Sciatic nerve (tissue), 2 donors: ENCODE data around the gene KLF2. TPM values are rescaled to one million over a fixed set of nuclear protein-coding genes. Genes with fewer than 3 reads are reported as not detected.
A peak's percentile ranks its signal among the peaks of the same experiment; 100 is the strongest.

ENCODE experiments used
- ATAC-seq: fragments of 200-7000 bp; cut with Tn5 transposase; one replicate; pipeline ENCODE4 v1.9.1; 2020; ENCODE audit warnings: mild to moderate bottlenecking, moderate library complexity
- DNase-seq: peaks from one replicate; pipeline ENCODE4 v3.0.0-alpha.2; 2020; ENCODE audit warnings: low spot score
- intact Hi-C: fragments of 100-400 bp; cut with DNase I; formaldehyde crosslinking; loops from one replicate; pipeline ENCODE4 v1.14.2; 2022
- total RNA-seq: library from RNA; stranded (reverse); fragmentation: NEBNext Ultra II Directional; extraction: Animal tissue kit (Norgen Biotek cat#: 25700); gene quantifications from one replicate; pipeline ENCODE4 v1.2.1, GENCODE V29; 2021
- donor health status: DM: no; HTN: no; CAD: no.
- donor health status: DM: no; HTN: no; CAD: no.

Gene KLF2
- total RNA-seq, 1 donor from 2014 or later, result 105 TPM

DNA sequence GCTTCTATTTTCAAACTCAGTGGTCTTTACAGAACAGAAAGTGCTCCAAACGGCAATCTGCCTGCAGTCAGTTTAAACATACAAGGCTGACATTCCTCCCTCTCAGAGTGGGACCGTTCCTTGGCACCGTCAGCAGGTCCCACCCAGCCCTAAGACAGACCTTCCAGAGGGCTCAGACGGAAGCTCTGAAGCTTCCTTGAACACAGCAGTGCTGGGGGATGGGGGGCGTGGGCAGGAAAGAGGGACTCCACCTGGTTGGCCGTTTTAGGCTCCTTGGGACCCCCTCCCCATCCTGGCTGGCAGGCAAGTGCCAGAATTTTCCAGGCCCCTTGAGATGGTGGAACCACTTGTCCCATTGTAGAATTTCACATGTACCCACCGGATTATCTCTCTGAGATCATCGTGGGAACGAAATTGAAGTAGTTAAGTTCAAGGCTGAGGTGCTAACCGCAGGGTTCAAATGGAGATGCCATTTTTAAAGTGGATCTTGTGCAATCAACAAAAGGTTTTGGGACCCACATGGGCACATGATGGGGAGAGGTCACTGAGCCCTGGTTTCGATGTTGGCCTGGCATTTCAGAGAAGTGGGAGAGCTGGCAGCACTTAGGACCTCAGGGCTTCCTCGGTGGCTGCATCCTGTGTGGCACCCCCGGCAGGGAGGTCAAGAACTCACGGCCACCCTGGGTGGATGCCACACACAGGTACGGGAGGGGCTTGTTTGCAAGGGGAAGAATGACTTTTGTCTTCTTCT lies 46.2 kb downstream of the KLF2 start:
- no peak for DNase-seq
- no peak for ATAC-seq
- intact Hi-C loops, result no loop called here

DNA sequence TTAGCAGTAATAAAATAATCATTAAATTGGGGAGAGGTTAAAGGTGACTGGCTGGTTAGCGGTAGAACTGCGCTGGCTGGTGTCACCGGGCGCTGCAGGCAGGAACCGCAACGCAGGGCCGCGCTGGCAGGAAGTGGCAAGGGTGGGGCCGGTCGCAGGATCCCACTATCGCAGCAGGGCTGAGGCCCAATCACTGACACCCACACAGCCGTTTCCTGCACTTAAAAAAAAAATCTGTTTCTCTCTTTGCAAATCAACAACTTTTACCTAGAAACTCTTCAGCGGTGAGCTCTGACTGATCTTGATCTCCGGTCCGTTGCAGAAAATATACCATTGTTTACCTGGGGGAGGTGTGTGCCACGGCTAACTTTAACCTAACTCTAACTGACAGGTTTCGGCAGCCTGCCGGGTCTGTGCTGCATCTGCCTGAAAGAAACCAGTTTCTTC lies 46.9 kb downstream of the KLF2 start:
- intact Hi-C loops, result no loop called here
- DNase-seq (no peak), ATAC-seq (no peak)

DNA sequence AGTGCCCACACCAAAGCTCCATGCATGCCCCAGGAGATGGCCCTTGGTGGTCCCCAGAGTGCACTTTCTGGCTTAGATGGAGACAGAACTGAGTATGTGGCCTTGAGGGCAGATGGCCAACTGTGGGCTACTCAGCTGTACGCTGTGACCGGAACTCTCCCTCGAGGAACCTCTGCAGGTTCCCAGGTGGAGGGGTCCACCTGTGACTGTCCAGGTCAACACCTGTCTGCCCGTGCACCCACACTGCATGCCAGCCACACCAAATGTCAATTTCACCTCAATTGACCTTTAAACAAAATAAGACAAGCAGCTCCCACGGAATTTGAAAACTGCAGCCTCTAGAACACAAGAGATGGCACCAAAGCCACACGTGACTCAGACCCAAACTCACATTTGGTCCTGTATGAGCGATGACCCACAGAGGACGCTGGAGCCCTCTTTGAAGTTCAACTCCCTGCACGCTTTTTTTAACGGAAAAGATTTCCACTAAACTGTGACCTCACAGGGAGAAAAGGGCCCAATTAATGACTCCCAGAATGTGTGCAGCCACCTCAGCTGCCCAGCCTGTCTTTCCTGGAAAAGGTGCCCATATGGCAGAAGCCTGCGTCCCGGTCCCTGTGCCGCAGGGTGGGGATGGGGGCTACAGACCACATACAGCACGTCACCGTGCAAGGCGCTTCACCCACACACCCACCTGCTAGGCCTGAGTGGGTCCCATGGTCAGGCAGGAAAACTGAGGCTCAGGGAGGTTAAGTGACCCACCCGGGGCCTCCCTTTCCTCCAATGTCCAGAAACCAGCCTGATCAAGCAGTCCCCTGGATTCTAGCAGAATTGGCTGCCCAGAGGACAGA lies 47.7 kb downstream of the KLF2 start:
- ATAC-seq, result no peak
- intact Hi-C loops, result no loop called here
- no peak for DNase-seq

DNA sequence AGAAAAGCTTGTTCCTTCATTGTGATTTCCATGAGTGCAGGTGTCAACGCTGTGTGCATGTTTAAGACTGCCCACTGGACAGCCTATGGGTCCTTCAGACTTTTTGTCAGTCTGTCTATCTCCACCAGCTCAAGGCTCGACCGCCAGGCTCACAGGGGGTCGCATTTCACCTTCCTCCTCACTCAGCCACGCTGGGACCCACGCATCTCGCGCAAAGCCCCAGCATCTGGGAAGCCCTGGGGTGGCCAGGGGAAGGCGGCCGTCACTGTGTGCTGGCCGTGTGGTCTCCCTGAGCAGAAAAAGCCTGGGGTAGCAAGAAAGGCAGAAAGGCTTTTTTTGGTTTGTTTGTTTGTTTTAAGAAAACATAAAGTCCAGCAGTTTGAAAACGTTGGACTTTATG lies 48.5 kb downstream of the KLF2 start:
- DNase-seq (no peak), ATAC-seq (peak; percentile 13)
- intact Hi-C loops, result no loop called here

DNA sequence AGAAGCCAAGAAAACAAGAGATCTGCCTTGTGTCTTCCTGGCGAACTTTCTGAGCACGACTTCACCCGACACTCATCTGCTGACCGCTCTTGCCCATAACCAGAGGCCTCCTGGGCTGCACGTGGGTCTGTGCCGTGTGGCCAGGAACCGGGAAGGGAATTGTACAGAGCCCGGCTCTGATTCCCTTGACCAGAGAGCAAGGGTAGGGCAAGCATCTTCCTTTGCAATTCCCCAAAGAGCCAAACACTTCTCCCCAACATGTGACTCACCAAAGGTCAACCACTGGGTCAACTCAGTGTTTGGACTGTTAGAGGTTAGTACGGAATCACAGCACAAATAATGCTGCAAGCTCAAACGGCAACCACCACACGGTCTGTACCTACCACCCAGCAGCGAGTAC lies 48.9 kb downstream of the KLF2 start:
- intact Hi-C loops, result no loop called here
- DNase-seq (peak; percentile 81), ATAC-seq (peak; percentile 95)

DNA sequence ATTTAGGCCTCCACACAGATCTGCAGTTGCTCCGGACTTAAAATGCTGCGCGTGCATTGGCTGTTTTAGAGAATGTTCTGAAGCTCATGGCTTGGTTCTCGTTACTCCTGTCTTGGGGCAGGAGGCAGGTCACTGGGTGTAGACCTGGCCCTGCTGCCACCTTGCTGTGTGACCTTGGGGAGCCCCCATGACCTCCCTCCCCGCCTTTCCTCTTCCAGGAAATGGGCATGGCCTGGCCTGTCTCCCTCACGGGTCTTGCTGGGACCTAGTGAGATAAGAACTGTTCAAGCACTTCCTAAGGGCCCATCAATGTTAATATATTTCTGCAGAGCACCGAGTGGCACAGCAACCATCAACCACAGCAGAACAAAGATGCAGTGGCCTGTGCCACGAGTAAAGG lies 49.4 kb downstream of the KLF2 start:
- intact Hi-C loops, result no loop called here
- DNase-seq, result no peak
- ATAC-seq, result peak; percentile 3

DNA sequence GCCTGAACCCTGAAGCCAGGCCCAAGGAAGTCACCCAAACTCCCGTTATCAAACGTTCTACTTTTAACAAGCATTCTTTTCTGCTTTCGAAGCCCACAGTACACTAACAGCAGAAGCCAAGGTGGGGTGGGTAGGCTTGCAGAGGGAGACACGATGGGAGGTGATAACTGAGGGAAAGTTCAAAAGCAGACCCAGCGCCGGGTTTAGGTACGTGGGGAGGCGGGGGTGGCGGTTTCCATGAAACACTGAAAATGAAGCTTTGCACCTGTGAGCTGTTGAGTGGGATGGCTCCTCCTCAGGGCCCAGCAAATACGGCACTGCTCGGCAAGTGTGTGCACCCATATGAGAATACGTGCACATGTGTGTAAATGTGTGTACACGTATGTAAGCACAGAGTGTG lies 49.8 kb downstream of the KLF2 start:
- no peak for DNase-seq
- intact Hi-C loops, result no loop called here
- no peak for ATAC-seq

DNA sequence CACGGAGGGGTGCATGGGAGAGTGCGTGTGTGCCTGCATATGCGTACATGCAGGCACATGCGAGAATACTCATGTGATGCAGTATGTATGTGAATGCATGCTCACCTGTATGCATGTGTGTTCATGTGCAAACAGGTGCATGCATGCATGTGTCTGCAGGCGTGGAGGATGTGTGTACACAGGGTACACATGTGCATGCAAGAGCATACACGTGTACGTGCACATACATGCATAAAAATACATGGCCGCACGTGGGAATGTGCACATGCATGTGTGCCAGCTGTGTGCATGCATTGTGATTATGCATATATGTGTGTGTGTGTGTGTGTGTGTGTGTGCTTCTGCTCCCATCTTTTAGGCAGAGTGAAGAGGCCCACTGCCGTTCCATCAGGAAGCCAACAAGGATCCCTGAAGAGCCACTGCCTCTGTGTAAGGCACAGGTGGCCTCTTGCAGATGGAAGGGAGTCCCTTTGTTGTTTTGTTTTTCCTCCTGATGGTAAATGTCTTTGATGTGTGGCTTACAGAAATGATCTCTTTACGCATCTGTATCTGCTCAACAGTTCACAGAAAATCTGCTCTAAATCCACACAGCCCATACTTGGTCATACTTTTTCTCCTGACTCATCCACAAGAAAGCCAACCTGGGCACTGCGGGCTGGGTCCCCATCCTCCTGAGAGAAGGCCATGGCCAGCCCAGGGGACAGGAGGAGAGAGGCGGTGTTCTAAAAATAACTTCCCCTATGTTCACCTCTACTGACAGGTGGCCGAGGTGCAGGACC lies 50.7 kb downstream of the KLF2 start:
- no peak for DNase-seq
- ATAC-seq, result no peak
- intact Hi-C loops, result no loop called here

DNA sequence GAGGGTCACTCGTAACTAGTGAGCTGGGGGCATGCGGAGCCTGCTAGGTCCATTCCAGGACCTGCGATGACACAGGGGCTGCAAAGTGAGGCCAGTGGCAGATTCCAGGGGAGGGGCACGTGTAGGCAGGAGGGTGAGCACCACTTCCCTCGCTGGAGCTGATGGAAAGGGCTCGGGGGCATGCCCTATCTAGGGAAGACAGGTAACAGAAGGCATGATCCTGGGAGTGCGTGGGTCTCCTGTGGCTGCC lies 51.2 kb downstream of the KLF2 start:
- DNase-seq, result no peak
- no peak for ATAC-seq
- intact Hi-C loops, result no loop called here

DNA sequence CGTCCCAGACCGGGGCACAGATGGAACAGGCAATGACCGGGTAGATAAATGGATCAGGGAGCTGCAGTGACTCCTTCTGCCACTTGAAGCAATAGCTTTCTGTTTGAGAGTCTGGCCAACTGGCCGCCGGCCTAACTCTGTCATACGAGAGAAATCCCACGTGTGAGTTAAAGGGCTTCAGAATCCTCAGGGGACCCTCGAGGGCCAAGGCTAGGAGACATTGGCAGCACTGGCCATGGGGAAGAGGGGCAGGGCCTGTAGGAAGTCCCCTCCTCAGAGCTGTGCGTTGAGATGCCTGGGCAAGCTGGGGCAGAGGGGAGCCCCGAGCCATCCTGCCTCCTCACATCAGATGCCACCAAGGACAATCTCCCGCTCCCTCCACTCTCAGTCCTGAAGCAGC lies 51.6 kb downstream of the KLF2 start:
- intact Hi-C loops, result no loop called here
- ATAC-seq (no peak), DNase-seq (no peak)

DNA sequence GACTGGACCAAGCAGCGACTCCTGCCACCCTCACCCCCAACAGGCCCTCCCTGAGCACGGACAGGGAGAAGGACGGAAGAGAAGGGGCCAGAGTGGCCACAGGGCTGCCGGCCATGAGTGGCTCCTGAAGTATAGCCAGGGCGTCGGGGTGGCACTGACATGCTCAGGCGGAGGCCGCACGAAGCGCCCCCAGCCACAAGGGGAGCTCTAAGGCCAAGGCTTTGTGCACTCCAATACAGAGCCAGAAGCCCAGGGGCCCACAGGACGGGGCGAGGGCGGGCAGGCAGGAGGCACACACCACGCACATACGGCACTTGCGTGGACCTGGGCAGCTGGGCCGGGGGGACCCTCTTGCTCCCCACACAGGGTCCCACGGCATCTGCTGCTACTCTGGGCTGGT lies 52.0 kb downstream of the KLF2 start:
- ATAC-seq (no peak), DNase-seq (no peak)

DNA sequence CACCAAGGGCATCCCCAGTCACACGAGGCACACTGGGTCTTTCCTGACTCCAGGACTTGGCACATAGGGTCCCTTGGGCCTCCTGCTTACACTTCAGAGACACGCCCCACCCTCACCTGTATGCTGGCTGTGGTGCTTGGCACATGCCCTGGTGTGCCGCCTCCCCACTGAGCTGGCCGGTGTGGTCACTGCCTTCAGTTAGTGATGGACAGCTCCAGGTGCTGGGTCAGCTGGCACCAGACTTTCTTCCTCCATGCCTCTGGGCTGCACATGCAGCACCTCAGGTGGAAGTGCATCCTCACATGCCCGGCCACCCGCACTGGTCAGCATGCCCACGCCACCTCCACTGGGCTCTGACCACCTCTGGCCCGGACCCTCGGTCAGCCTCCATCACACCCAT lies 52.9 kb downstream of the KLF2 start:
- intact Hi-C loops, result no loop called here
- no peak for ATAC-seq
- no peak for DNase-seq

More for the DNA sequence above, 52.0 kb downstream of the KLF2 start:
- intact Hi-C loops, result no loop called here

Other genes with a start within 250 kb of the KLF2 start
- gene TPM4, start 248.3 kb upstream of the KLF2 start, total RNA-seq, result 543 TPM
- 49.6 TPM for gene RAB8A, start 212.9 kb upstream of the KLF2 start, total RNA-seq
- gene HSH2D, start 181.1 kb upstream of the KLF2 start, total RNA-seq, result 1.2 TPM
- not detected for gene CIB3, start 151.3 kb upstream of the KLF2 start, total RNA-seq
- gene FAM32A, start 139.4 kb upstream of the KLF2 start, total RNA-seq, result 44.8 TPM
- gene AP1M1, start 126.9 kb upstream of the KLF2 start, total RNA-seq, result 76.8 TPM
- gene EPS15L1, start 147.1 kb downstream of the KLF2 start, total RNA-seq, result 50.6 TPM
- not detected for gene CALR3, start 171.3 kb downstream of the KLF2 start, total RNA-seq
- gene C19orf44, start 171.6 kb downstream of the KLF2 start, total RNA-seq, result 11.2 TPM
- 36.9 TPM for gene CHERP, start 217.6 kb downstream of the KLF2 start, total RNA-seq
- gene SLC35E1, start 247.6 kb downstream of the KLF2 start, total RNA-seq, result 33.2 TPM